Measurements from ENCODE around the gene TUSC2.
"Not testable (repeated sequence)": the region's sequence is repeated elsewhere in the genome, so short reads cannot be mapped to it uniquely, and the experiment has no call there.

The TUSC2 gene

GRCh38 chr3:50293079-50293801 is 34.8 kb downstream of the TUSC2 start:
- peak; percentile 34 for DNase-seq

- DNase-seq: peak; percentile 98
Measured at GRCh38 chr3:50292159-50293078, 35.6 kb downstream of the TUSC2 start, which contains the start of gene IFRD2. IFRD2 (minus strand) TSS chr3:50292429; CDS start chr3:50292274, 155 bp downstream.

DNA sequence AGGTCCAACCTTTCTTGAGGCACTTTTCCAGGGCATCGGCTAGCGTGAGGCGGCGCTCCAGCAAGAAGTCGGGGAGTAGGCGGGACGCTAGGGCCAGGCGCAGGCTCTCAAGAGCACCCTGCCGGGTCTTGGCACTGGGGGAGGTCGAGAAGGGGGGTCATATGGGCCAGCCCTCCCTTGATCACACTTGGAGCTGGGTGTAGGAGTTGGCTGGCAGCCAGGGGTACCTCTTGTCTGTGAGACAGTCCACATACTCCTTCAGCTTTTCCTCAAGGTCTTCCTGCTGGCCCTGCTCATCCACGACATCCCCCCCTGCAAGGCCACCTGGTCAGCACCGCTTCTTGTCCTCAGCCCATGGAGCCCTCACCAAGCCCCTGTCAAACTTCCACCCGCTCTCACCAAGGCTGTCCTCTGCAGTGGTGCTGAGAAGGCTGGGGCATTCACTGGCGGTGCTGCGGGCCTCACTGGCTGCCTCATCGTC is 37.8 kb downstream of the TUSC2 start:
- peak; percentile 36 for DNase-seq

DNA sequence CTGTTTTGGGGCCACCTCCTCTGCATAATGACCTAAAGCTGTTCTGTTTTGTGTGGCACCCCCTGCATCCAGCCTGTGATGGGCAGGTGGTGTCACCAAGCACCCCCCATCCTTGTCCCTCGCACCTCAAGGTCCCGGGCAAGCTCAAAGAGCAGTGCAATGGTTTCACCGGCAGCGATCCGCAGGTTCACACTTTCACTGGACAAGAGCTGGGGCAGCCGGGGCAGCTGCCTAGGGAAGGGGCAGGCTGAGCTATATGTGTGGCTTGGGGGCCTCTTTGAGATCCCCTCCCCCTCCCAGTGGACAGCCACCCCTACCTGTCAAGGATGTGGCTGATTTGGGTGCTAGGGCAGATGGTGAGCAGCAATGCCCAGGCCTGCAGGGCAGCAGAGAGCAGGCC is 38.9 kb downstream of the TUSC2 start:
- DNase-seq: no peak

DNA sequence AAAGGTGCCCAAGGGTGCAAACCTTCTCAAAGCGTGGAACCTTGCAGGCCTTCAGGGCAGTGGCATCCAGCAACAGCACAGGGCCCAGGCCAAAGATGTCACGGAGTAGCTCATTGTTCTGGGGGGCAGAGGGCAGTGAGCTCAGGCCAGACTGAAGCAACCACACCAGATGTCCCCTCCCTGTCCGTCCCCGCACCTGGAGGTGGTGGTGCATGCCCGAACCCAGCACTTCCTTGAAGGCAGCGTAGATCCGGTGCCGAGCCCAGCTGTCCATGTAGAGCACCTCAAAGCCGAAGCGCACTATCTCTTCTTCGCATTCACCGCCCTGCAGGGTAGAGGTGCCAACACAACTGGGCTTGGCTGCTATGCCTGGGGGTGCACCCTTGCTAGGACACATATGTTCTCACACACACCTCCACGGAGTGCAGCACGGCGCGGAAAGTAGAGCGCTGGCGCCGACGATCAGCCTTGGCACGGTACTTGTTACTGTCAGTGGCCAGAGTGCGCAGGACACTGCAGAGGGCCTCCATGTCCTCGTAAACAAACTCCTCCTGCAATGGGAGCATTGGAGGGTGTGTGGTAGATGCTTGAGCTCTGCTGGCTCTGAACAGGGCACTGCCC is 39.5 kb downstream of the TUSC2 start:
- peak; percentile 22 for DNase-seq

DNA sequence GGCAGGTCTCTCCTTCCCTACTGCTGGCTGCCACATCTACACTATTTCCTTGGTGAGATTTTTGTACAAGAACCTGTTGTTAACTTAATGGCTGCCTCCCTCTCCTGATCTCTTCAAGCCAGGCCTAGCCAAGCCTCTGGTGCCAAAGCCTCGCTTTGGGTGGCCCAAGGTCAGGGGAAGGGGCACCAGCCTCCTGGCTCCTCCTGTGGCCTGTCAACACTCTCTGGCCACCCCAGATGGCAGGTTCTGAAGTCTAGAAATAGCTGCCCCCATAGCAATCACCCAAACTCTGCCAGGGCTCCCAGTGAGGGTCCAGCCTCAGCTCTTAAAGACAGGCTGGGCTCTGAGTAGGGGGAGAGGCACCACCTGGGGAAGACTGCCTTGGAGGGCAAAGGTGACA is 40.8 kb downstream of the TUSC2 start:
- DNase-seq: no peak

DNA sequence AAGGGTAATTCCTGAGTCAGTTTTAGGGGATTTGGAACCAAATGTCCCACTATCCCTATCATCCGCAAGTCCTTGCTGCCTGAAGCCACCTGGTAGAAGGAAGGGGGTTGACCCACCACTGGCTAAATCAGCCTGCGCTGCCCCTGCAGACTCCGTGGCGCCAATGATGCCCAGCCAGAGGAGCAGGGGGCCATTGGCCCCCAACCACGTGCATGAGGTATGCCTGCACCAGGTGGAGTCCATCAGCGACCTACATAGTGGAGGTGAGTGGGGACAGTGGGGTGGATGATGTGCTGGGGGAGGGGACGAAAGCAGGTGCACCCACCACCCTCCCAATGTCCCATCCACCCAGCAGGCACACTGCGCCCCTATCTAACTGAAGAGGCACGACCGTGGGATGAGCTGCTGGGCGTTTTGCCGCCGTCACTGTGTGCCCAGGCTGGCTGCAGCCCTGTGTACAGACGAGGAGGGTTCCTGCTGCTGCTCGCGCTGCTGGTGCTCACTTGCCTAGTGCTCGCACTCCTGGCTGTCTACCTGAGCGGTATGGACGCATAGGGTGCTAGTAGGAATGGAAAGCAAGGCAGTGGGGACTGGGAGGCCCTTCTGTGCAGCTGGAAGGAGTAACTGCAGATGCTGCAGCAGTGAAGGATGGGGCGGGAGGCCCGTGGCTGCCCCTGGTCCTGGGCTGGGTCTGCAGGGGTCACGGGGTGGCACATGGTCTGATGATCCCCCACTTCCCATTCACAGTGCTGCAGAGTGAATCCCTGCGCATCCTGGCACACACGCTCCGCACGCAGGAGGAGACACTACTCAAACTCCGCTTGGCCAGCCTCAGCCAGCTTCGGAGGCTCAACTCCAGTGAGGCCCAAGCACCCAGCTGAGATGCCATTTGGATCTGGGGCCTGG is 41.4 kb downstream of the TUSC2 start:
- DNase-seq: no peak

DNA sequence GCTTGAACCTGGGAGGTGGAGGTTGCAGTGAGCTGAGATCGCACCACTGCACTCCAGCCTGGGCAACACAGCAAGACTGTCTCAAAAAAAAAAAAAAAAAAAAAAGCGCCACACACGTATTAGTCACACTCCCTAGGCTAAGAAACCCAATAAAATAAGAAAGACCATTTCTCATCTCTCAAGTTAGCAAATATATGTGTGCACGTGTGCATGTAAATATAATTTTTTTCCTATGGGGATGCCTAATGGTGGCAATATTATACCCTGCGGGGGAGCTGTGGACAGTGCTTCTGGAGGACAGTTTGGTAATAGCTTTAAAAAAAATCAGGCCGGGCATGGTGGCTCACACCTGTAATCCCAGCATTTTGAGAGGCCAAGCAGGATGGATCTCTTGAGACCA is 43.9 kb downstream of the TUSC2 start:
- DNase-seq: not testable (repeated sequence)

- DNase-seq: no peak
Measured at GRCh38 chr3:50279255-50280016, 48.6 kb downstream of the TUSC2 start.

- peak; percentile 74 for DNase-seq
Measured at GRCh38 chr3:50278880-50279224, 49.2 kb downstream of the TUSC2 start, which contains the start of gene LSMEM2. LSMEM2 (plus strand) TSS chr3:50279087; CDS start chr3:50279114, 27 bp downstream.

DNA sequence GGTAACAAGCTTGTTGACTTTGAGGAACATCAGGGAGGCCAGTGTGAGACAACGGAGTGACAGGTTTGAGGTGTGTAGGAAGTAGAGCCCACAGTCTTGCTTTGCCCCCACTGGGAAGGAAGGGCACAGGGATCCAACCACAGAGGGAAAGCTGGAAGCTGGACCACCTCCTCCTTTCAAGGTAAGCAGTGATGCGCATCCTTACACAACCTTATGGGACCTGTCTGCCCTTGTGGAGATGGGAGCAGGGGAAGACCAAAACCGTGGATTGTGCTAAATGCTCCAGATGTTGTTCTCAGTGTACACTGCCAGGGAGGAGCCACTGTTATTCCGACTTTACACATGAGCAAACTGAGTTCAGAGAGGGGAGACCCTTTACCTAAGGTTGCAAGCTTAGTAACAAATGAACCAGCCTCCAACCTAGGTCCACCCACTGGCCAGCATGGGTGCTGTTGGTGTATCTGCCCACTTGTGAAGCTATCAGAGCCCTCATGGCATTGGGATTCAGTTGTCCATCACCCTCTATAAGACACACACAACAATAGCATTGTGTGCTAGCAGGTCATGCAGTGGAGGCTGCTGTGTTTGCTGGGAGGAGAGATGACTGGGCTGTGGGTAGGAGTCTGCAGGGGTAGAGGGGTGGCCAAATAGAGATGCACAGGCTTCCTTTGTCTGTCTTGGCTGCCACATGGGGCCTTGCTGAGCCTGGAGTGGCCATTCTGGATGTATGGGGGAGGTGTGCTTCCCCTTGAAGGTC is 49.7 kb downstream of the TUSC2 start:
- no peak for DNase-seq

GRCh38 chr3:50276762-50277101 is 51.3 kb downstream of the TUSC2 start:
- DNase-seq: no peak

DNA sequence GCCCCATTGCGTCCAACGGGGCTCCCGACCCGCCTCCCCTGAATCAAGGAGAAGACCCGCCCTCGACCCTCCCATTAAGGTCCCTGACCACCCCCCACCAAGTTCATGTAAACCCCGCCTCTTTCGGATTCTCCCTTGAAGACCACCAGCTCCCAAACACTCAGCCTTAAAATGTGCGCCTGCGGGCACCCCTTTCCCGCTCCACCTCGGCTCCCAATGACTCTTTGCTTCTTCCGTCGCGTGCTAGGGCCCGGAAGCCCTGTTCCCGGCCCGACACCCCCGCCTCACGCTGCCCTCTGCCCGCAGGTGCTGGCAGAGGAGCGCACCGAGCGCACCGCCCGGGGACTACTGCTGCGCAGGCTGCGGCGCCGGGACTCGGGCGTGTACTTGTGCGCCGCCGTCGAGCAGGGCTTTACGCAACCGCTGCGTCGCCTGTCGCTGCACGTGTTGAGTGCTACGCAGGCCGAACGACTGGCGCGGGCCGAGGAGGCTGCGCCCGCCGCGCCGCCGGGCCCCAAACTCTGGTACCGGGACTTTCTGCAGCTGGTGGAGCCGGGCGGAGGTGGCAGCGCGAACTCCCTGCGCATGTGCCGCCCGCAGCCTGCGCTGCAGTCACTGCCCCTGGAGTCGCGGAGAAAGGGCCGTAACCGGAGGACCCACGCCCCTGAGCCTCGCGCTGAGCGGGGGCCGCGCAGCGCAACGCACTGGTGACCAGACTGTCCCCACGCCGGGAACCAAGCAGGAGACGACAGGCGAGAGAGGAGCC is 51.8 kb downstream of the TUSC2 start:
- DNase-seq: no peak

DNA sequence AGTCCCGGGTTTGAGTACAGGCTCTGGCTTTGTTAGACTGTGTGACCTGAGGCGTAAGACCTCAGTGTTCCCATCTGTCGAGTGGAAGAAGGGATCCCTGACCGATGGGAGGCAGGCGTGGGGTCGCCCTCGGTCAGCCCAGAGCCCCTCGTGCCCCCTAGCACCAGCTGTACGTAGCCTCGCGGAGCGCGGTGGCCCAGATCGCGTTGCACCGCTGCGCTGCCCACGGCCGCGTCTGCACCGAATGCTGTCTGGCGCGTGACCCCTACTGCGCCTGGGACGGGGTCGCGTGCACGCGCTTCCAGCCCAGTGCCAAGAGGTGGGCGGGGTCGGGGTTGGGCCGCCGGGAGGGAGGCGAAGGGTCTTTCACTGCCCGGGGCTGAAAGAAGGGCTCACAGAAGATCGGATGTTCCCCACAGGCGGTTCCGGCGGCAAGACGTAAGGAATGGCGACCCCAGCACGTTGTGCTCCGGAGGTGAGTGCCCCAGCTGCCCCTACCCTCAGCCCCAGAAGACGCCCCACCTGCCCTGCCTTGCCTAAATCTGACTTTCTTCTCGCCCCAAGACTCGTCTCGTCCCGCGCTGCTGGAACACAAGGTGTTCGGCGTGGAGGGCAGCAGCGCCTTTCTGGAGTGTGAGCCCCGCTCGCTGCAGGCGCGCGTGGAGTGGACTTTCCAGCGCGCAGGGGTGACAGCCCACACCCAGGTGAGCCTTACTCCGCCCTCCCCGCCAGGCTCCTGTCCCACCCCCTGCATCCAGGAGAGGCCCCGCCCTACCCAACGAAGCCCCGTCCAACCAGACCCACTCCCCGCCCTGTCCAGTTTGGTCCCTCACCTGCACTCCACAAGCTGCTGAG is 52.7 kb downstream of the TUSC2 start:
- no peak for DNase-seq

Measured in femur (tissue), 1 donor.